Measurements from ENCODE around the gene CHMP5.

CHMP5 gene

DNA sequence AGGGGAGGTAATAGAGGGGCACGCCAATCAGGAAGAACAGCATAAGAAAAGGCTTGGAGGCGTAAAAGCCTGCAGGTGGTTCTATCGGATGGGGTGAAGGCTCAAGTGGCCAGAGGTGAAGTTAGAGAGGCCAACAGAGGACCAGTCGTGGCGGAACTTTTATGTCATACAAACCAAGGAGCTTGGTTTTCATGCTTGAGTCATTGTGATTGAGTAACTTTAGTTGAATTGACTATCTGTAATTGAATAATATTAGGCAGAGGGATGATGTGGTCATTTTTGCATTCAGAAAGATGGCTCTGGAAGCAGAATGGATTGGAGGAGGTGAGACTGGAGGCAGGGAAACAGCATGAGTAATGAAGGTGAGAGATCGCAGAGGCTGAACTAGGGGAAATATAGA is 32.0 kb upstream of the CHMP5 start:
- Mint-ChIP-seq H3K27ac (no peak overlapping the region), H3K9me3 (no peaks in the 10 kb centered on the region), H3K27me3 (peaks cover 2% of the 10 kb centered on the region), H3K4me1 (ENCODE audit: low read depth) (peaks cover 30% of the 10 kb centered on the region), H3K36me3 (ENCODE audit: low read depth) (no peaks in the 10 kb centered on the region), H3K4me3 (no peak overlapping the region)
- intact Hi-C loops (cut with micrococcal nuclease), result no loop called here

DNA sequence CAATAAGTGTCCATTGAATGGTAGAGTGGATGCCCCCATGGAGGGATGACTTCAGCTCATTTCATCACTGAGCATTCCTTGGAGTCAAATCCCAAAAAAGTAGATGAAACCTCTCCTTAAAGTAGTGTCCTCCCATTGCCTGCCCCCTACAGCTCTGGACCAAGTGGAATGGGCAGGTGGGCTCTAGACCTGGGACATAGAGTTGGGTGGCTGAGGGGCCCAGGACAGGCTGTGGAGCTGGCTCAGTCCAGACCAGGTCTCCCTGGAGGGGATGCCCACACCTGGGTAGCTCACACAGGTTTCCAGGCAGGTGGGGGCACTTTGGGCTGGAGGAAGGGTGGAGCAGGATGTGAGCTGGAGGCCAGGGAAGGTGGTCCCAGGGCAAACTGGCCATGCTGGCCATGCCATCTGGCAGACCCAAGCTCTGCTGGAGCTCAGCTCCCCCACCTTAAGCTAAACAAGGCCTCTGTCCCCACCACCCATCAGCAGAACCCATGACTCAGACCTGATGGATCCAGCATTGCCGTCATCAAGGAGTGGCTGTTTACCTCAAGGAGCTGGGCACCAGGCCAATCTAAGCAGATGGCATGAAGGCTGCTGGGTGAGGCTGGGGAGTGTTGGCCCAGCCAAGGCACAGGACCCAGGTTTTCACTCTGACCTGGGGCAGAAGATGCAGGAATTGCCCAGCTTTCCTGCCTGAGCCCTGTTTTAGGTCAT is 31.1 kb upstream of the CHMP5 start:
- Mint-ChIP-seq H3K27me3 (peaks cover 2% of the 10 kb centered on the region), H3K36me3 (ENCODE audit: low read depth) (no peaks in the 10 kb centered on the region), H3K4me1 (ENCODE audit: low read depth) (peaks cover 21% of the 10 kb centered on the region), H3K27ac (no peak overlapping the region), H3K9me3 (no peaks in the 10 kb centered on the region), H3K4me3 (no peak overlapping the region)
- intact Hi-C loops (cut with micrococcal nuclease), result no loop called here

GRCh38 chr9:33234511-33235467 is 30.1 kb upstream of the CHMP5 start:
- intact Hi-C loops (cut with micrococcal nuclease), result no loop called here
- H3K27ac Mint-ChIP-seq, result no peak overlapping the region
- no peaks in the 10 kb centered on the region for H3K9me3 Mint-ChIP-seq
- H3K36me3 Mint-ChIP-seq (ENCODE audit: low read depth), result no peaks in the 10 kb centered on the region
- peaks cover 2% of the 10 kb centered on the region for H3K27me3 Mint-ChIP-seq
- no peak overlapping the region for H3K4me3 Mint-ChIP-seq
- peaks cover 21% of the 10 kb centered on the region for H3K4me1 Mint-ChIP-seq (ENCODE audit: low read depth)

GRCh38 chr9:33236571-33236970 is 28.3 kb upstream of the CHMP5 start:
- Mint-ChIP-seq H3K27me3 (peaks cover 2% of the 10 kb centered on the region), H3K9me3 (no peaks in the 10 kb centered on the region), H3K36me3 (ENCODE audit: low read depth) (no peaks in the 10 kb centered on the region), H3K27ac (no peak overlapping the region), H3K4me3 (no peak overlapping the region), H3K4me1 (ENCODE audit: low read depth) (peaks cover 21% of the 10 kb centered on the region)
- intact Hi-C loops (cut with micrococcal nuclease), result no loop called here

- intact Hi-C loops (cut with micrococcal nuclease), result no loop called here
- no peak within 1 kb of the TSS for H3K4me3 Mint-ChIP-seq
- H3K27me3 Mint-ChIP-seq, result peaks cover 2% of the 10 kb centered on the region
- no peaks in the 10 kb centered on the region for H3K36me3 Mint-ChIP-seq (ENCODE audit: low read depth)
- H3K27ac Mint-ChIP-seq, result no peak within 1 kb of the TSS
- no peaks in the 10 kb centered on the region for H3K9me3 Mint-ChIP-seq
- no peaks in the 10 kb centered on the region for H3K4me1 Mint-ChIP-seq (ENCODE audit: low read depth)
Measured at GRCh38 chr9:33239921-33240320, 24.9 kb upstream of the CHMP5 start, which contains the start of gene SPINK4. TSS of gene SPINK4 (plus strand) at chr9:33240167. CDS start at chr9:33240209, 42 bp downstream.

GRCh38 chr9:33241298-33241697 is 23.6 kb upstream of the CHMP5 start:
- peaks cover 1% of the 10 kb centered on the region for H3K27me3 Mint-ChIP-seq
- no peaks in the 10 kb centered on the region for H3K4me1 Mint-ChIP-seq (ENCODE audit: low read depth)
- no peaks in the 10 kb centered on the region for H3K9me3 Mint-ChIP-seq
- H3K4me3 Mint-ChIP-seq, result no peak overlapping the region
- H3K27ac Mint-ChIP-seq, result no peak overlapping the region
- intact Hi-C loops (cut with micrococcal nuclease), result no loop called here
- no peaks in the 10 kb centered on the region for H3K36me3 Mint-ChIP-seq (ENCODE audit: low read depth)

DNA sequence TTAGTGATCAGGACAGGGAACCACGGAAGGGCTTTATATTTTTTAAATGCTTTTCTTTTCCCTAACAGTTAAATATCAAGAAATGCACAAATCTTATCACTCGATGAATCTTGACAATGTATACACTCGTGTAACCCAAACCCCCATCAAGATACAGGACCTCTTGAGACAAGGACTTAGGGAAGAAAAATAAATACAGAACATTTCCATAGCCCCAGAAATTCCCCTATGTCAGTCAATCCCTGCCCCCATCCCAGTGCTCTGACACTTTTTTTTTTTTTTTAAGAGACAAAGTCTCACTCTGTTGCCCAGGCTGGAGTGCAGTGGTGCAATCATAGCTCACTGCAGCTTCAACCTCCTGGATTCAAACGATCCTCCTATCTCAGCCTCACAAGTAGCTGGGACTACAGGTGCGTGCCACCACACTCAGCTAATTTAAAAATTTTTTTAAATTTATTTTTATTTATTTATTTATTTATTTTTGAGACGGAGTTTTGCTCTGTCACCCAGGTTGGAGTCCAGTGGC is 22.2 kb upstream of the CHMP5 start:
- H3K9me3 Mint-ChIP-seq, result no peaks in the 10 kb centered on the region
- intact Hi-C loops (cut with micrococcal nuclease), result no loop called here
- H3K4me1 Mint-ChIP-seq (ENCODE audit: low read depth), result no peaks in the 10 kb centered on the region
- H3K27me3 Mint-ChIP-seq, result no peaks in the 10 kb centered on the region
- H3K36me3 Mint-ChIP-seq (ENCODE audit: low read depth), result peaks cover 4% of the 10 kb centered on the region
- no peak overlapping the region for H3K27ac Mint-ChIP-seq
- no peak overlapping the region for H3K4me3 Mint-ChIP-seq

GRCh38 chr9:33244137-33244784 is 20.6 kb upstream of the CHMP5 start:
- Mint-ChIP-seq H3K9me3 (no peaks in the 10 kb centered on the region), H3K27ac (no peak overlapping the region), H3K4me3 (no peak overlapping the region), H3K4me1 (ENCODE audit: low read depth) (no peaks in the 10 kb centered on the region), H3K36me3 (ENCODE audit: low read depth) (peaks cover 16% of the 10 kb centered on the region), H3K27me3 (no peaks in the 10 kb centered on the region)
- intact Hi-C loops (cut with micrococcal nuclease), result no loop called here

DNA sequence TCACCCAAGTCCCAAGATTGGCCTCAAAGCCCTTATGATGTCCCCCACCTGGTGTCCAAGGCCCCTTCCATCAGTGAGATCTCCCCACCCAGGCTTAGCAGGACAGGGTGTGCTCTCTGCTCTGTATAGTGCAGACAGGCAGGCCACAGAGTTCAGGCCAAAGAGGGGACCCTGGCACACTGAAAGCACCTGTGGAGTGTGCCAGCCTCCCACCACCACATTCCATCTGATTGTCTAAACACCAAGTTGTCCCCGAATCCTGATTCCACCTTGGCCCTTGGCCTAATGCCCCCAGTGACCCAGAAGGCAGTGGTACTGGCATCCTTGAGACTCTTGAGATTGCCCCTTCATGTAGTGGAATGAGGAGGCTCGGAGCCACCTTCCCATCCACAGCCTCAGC is 19.5 kb upstream of the CHMP5 start:
- no peaks in the 10 kb centered on the region for H3K9me3 Mint-ChIP-seq
- intact Hi-C loops (cut with micrococcal nuclease), result no loop called here
- no peaks in the 10 kb centered on the region for H3K4me1 Mint-ChIP-seq (ENCODE audit: low read depth)
- no peaks in the 10 kb centered on the region for H3K27me3 Mint-ChIP-seq
- no peak overlapping the region for H3K27ac Mint-ChIP-seq
- no peak overlapping the region for H3K4me3 Mint-ChIP-seq
- H3K36me3 Mint-ChIP-seq (ENCODE audit: low read depth), result peaks cover 23% of the 10 kb centered on the region

DNA sequence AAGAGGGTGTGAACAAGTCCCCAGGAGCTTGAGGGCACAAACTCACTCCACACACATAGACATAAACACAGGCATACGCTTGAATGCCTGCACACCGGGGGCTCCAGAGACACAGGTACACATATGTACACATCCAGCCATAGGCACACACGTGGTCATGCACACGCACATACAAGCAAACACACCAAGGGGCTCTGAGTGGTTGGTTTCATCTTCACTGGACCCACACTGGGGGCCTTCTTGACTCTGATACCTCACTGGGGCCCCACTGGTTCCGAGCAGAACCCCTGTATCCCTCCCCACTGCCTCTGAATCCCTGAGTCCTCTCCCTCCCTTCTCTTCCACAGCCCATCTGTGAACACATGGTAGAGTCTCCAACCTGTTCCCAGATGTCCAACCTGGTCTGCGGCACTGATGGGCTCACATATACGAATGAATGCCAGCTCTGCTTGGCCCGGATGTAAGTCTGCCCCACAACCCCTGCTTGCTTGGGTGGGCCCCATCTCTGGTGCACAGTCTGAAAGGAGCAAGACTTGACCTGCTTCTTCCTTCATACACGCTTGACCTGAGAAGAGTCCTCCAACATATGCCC is 18.5 kb upstream of the CHMP5 start:
- Mint-ChIP-seq H3K9me3 (no peaks in the 10 kb centered on the region), H3K4me1 (ENCODE audit: low read depth) (peaks cover 6% of the 10 kb centered on the region), H3K27ac (no peak overlapping the region), H3K4me3 (no peak overlapping the region), H3K36me3 (ENCODE audit: low read depth) (peaks cover 31% of the 10 kb centered on the region), H3K27me3 (no peaks in the 10 kb centered on the region)
- intact Hi-C loops (cut with micrococcal nuclease), result no loop called here

- H3K27ac Mint-ChIP-seq, result no peak overlapping the region
- H3K27me3 Mint-ChIP-seq, result no peaks in the 10 kb centered on the region
- intact Hi-C loops (cut with micrococcal nuclease), result no loop called here
- no peak overlapping the region for H3K4me3 Mint-ChIP-seq
- peaks cover 47% of the 10 kb centered on the region for H3K36me3 Mint-ChIP-seq (ENCODE audit: low read depth)
- peaks cover 13% of the 10 kb centered on the region for H3K4me1 Mint-ChIP-seq (ENCODE audit: low read depth)
- no peaks in the 10 kb centered on the region for H3K9me3 Mint-ChIP-seq
Measured at GRCh38 chr9:33248606-33249005, 16.2 kb upstream of the CHMP5 start.

DNA sequence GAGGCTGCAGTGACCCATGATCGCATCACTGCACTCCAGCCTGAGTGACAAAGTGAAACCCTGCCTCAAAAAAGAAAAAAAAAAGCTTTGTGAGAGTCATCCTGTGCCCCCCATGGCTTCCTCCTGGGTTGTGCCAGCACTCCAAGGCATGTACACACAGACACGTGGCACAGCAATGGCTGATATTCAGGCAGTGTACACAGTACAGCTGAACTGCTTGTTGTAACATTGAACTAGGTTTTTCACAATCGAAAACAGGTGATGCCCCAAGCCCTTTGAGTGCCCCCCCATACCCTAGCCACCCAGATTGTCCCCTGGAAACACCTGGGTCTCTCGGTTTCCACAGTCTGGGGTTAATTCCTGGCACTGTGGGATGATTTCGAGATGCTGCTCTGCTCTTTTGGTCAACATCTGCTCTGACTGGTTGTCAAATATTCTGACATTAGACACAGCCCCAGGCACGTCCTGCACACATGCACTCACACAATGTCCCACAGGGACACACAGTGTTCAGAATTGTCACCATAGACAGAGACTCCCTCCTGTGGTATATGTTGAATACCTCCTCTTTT is 15.7 kb upstream of the CHMP5 start:
- Mint-ChIP-seq H3K27ac (peak overlapping the region; percentile 20), H3K4me3 (no peak overlapping the region), H3K9me3 (no peaks in the 10 kb centered on the region), H3K4me1 (ENCODE audit: low read depth) (peaks cover 13% of the 10 kb centered on the region), H3K36me3 (ENCODE audit: low read depth) (peaks cover 53% of the 10 kb centered on the region), H3K27me3 (no peaks in the 10 kb centered on the region)
- intact Hi-C loops (cut with micrococcal nuclease), result no loop called here

GRCh38 chr9:33249983-33250382 is 14.9 kb upstream of the CHMP5 start:
- no peaks in the 10 kb centered on the region for H3K27me3 Mint-ChIP-seq
- peak overlapping the region; percentile 20 for H3K27ac Mint-ChIP-seq
- peaks cover 13% of the 10 kb centered on the region for H3K4me1 Mint-ChIP-seq (ENCODE audit: low read depth)
- H3K9me3 Mint-ChIP-seq, result no peaks in the 10 kb centered on the region
- no peak overlapping the region for H3K4me3 Mint-ChIP-seq
- intact Hi-C loops (cut with micrococcal nuclease), result no loop called here
- H3K36me3 Mint-ChIP-seq (ENCODE audit: low read depth), result peaks cover 61% of the 10 kb centered on the region
